Gastrocnemius medialis (tissue), 4 donors: ENCODE results near the gene SUGCT.

ENCODE experiments used
- POLR2A ChIP-seq, 2 donors: fragments of 450-650 bp; IDR thresholded peaks; one replicate each; pipeline ENCODE4 v1.6.1; 2017; ENCODE audit warnings: antibody characterized with exemption in 2 of 2, mild to moderate bottlenecking in 2 of 2, moderate library complexity in 2 of 2
- TF ChIP-seq, protein P1 (sequence below), 5 experiments: fragments of 450-650 bp in 3 of 5; fragments of 200-600 bp in 2 of 5; sonication (generic) in 2 of 5; IDR thresholded peaks in 4 of 5; conservative IDR thresholded peaks in 1 of 5; 1 replicate in 4 of 5; 2 replicates in 1 of 5; pipeline ENCODE4 v1.5.1; 2016 to 2019; ENCODE audit warnings: antibody characterized with exemption in 5 of 5, mild to moderate bottlenecking in 3 of 5, moderate library complexity in 3 of 5

DNA sequence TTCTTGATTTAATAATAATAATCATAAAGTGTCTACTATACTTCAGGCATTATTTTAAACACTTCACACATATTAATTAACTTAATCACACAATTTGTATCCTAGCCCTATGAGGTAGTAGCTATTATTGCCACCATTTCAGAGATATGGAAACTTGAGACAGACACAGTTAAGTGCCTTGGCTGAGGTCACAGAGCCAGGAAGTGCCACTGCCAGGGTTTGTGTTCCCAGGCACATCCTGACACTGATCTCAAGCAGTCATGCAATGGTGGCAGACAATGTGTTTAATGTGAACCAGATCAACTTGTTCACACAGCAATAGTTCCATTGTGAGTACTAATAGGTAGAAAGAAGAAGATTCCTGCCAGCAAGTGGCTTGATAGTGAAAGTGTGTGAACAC lies 666.0 kb downstream of the SUGCT start:
- TF ChIP-seq, protein P1, sequence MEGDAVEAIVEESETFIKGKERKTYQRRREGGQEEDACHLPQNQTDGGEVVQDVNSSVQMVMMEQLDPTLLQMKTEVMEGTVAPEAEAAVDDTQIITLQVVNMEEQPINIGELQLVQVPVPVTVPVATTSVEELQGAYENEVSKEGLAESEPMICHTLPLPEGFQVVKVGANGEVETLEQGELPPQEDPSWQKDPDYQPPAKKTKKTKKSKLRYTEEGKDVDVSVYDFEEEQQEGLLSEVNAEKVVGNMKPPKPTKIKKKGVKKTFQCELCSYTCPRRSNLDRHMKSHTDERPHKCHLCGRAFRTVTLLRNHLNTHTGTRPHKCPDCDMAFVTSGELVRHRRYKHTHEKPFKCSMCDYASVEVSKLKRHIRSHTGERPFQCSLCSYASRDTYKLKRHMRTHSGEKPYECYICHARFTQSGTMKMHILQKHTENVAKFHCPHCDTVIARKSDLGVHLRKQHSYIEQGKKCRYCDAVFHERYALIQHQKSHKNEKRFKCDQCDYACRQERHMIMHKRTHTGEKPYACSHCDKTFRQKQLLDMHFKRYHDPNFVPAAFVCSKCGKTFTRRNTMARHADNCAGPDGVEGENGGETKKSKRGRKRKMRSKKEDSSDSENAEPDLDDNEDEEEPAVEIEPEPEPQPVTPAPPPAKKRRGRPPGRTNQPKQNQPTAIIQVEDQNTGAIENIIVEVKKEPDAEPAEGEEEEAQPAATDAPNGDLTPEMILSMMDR (IDR thresholded peaks at IDR 0.05 in 4 of 5, conservative IDR thresholded peaks at IDR 0.05 in 1 of 5) = no peak
- TF ChIP-seq POLR2A (IDR thresholded peaks at IDR 0.05) = no peak
